Measurements from ENCODE around the gene NFKB1.
"Not testable (repeated sequence)": the region's sequence is repeated elsewhere in the genome, so short reads cannot be mapped to it uniquely, and the experiment has no call there.

Gene NFKB1, protein sequence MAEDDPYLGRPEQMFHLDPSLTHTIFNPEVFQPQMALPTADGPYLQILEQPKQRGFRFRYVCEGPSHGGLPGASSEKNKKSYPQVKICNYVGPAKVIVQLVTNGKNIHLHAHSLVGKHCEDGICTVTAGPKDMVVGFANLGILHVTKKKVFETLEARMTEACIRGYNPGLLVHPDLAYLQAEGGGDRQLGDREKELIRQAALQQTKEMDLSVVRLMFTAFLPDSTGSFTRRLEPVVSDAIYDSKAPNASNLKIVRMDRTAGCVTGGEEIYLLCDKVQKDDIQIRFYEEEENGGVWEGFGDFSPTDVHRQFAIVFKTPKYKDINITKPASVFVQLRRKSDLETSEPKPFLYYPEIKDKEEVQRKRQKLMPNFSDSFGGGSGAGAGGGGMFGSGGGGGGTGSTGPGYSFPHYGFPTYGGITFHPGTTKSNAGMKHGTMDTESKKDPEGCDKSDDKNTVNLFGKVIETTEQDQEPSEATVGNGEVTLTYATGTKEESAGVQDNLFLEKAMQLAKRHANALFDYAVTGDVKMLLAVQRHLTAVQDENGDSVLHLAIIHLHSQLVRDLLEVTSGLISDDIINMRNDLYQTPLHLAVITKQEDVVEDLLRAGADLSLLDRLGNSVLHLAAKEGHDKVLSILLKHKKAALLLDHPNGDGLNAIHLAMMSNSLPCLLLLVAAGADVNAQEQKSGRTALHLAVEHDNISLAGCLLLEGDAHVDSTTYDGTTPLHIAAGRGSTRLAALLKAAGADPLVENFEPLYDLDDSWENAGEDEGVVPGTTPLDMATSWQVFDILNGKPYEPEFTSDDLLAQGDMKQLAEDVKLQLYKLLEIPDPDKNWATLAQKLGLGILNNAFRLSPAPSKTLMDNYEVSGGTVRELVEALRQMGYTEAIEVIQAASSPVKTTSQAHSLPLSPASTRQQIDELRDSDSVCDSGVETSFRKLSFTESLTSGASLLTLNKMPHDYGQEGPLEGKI

DNA sequence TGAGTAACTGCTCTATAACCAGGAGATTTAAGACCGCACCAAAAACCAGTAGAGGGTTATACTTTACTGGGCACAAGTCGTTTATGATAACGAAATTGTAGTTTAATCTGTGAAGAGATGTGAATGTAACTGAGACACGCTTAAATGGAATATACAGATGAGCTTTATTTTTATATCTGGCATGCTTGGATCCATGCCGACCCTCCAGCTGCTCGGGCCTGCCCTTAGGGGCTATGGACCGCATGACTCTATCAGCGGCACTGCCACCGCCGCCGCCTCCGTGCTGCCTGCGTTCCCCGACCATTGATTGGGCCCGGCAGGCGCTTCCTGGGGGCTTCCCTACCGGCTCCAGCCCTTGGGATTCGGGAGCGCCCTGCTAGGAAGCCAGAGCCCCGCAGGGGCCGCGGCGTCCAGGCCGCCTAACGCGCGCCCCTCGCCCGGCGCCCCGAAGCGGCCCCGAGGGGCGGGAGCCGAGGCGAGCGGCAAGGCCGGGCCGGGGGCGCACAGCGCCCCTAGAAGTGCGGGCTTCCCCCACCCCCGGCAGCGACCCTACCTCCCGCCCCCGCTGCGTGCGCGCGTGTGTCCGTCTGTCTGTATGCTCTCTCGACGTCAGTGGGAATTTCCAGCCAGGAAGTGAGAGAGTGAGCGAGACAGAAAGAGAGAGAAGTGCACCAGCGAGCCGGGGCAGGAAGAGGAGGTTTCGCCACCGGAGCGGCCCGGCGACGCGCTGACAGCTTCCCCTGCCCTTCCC is at the start of gene NFKB1:
NFKB1 (plus strand) TSS at position 664 of the 751 bp plus-strand sequence. CDS start 24,160 bp downstream, outside the sequence.
- DNase-seq = peak; percentile 88

- DNase-seq = no peak
These were observed 48.3 kb upstream of the NFKB1 start for GRCh38 chr4:102452854-102453253.

GRCh38 chr4:102453827-102454226 is 47.3 kb upstream of the NFKB1 start:
- no peak for DNase-seq

GRCh38 chr4:102454268-102454667 is 46.9 kb upstream of the NFKB1 start:
- DNase-seq = no peak

GRCh38 chr4:102454981-102455685 is 46.0 kb upstream of the NFKB1 start:
- no peak for DNase-seq

DNA sequence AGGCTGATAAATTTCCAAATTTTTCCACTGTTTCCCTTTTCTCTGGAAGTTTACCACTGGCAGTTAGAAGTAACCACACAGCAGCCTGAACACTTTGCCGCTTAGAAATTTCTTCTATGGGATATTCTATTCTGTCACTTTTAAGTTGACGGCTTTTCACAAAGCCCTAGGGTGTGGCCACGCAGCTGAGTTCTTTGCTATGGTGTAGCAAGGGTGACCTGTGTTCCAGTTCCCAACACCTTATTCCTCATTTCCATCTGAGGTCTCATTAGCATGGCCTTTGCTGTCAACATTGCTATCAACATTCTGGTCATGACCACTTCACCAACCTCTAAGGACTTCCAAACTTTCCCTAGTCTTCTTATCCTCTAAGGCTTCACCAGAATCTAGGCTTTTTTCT is 45.4 kb upstream of the NFKB1 start:
- DNase-seq = no peak

DNA sequence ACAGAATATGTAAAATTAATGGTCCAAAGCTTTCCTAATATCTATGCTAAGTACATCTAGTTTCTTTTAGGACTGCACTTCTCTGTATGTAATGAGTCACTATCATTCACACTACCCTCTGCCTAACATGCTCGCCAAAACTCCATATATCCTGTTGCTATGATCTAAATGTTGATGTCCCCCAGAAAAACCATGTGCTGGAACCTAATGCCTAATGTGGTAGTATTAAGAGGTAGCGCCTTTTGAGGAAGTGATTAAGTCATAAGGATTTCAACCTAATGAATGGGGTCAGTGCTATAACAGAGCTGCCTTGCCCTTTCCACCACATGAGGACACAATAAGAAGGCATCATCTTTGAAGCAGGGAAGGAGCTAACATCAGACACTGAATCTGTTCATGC is 34.9 kb upstream of the NFKB1 start:
- DNase-seq = no peak

- no peak for DNase-seq
These were observed 31.4 kb upstream of the NFKB1 start for GRCh38 chr4:102469806-102470205.

- DNase-seq = no peak
These were observed 28.6 kb upstream of the NFKB1 start for GRCh38 chr4:102472441-102473013.

DNA sequence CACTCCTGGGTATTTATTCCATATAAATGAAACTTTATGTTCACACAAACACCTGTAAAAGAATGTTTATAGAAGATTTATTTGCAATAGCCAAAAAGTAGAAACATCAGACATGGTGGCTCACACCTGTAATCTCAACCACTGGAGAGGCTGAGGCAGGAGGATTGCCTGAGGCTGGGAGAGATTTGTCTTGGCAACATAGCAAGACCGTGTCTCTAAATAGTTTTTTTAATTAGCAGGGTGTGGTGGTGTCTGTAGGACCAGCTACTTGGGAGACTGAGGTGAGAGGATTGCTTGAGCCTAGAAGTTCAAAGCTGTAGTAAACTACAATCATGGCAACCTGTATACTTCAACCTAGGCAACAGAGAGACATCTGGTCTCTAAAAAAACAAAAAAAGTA is 27.7 kb upstream of the NFKB1 start:
- DNase-seq = no peak

- DNase-seq = no peak
These were observed 26.2 kb upstream of the NFKB1 start for GRCh38 chr4:102474736-102475504.

DNA sequence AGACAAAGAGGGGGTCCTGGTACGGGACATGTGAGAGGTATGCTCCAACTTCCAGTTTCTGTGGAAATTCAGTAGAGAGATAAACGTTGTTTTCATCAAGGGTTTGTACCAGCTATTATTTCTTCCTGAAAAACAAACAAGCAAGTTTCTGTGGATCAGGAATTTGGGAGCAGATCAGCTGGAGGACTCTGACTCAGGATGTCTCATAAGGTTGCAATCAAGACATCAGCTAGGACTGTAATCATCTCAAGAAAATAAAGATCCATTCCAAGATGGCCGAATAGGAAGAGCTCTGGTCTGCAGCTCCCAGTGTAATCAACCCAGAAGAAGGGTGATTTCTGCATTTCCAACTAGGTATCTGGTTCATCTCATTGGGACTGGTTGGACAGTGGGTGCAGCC is 23.5 kb upstream of the NFKB1 start:
- DNase-seq = no peak

DNA sequence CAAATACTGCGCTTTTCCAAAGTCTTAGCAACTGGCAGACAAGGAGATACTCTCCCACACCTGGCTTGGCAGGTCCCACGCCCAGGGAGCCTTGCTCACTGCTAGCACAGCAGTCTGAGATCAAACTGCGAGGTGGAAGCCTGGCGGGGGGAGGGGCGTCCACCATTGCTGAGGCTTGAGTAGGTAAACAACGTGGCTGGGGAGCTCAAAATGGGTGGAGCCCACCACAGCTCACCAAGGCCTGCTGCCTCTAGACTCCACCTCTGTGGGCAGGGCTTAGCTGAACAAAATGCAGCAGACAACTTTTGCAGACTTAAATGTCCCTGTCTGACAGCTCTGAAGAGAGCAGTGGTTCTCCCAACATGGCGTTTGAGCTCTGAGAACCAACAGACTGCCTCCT is 23.0 kb upstream of the NFKB1 start:
- no peak for DNase-seq

DNA sequence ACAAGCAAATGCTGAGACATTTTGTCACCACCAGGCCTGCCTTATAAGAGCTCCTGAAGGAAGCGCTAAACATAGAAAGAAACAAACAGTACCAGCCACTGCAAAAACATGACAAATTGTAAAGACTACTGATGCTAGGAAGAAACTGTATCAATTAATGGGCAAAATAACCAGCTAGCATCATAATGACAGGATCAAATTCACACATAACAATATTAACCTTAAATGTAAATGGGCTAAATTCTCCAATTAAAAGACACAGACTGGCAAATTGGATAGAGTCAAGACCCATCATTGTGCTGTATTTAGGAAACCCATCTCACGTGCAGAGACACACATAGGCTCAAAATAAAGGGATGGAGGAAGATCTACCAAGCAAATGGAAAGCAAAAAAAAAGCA is 21.3 kb upstream of the NFKB1 start:
- DNase-seq = not testable (repeated sequence)

- no peak for DNase-seq
These were observed 18.0 kb upstream of the NFKB1 start for GRCh38 chr4:102483120-102483519.

- DNase-seq = not testable (repeated sequence)
These were observed 17.0 kb upstream of the NFKB1 start for GRCh38 chr4:102483990-102484692.

GRCh38 chr4:102492531-102493241 is 8.5 kb upstream of the NFKB1 start:
- DNase-seq = no peak

DNA sequence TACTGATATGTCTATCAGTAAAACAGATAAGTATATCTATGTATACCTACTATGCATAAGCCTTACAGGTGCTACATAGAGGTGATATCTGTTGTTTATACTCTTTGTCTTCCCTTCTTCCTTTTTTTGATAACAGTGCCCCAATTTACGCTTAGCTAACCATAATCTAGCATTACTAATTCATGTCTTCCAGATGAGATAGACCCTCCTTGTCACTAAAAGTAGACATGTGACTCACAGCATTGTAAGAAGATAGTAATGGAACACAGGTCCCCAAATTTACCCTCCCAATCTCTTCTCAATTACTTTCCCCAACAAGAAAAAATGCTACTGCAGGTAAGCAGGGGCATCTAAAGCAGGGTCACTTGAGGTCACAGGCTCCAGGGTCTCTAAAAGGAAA is 7.9 kb upstream of the NFKB1 start:
- no peak for DNase-seq

GRCh38 chr4:102493794-102494193 is 7.4 kb upstream of the NFKB1 start:
- DNase-seq = no peak

DNA sequence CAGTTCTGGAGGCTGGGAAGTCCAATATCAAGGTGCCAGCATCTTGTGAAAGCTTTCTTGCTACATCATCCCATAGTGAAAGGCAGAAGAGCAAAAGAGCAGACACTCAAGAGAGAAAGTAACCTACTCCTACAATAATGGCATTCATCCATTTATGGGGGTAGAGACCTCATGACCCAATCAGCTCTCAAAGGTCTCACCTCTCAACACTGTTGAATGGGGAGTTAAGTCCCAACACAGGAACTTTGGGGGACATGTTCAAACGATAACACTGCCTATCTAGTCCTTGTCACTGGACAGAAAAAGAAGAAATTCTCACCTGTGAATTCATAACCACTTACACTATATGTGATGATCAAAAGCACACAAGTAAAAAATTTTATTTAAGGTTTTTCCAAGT is 6.6 kb upstream of the NFKB1 start:
- DNase-seq = no peak
